HEK293 (cell line): ENCODE measurements around the gene TERC.

Experiments used
- CTCF ChIA-PET: fragments of 350-600 bp; formaldehyde crosslinking; extraction: SDS; loops from one replicate; lab custom pipeline; 2021; ENCODE audit warnings: antibody characterized with exemption; lab: Yijun Ruan, JAX
- POLR2A ChIA-PET: fragments of 300-600 bp; formaldehyde crosslinking; extraction: SDS; loops from one replicate; lab custom pipeline; 2020; ENCODE audit warnings: antibody characterized with exemption, inconsistent platforms; lab: Yijun Ruan, JAX
- H3K27ac ChIP-seq: fragments of 200-500 bp; sonication (Bioruptor generic); 2 replicates; pipeline ENCODE4 v1.5.1; 2014; ENCODE audit warnings: low read depth, low read length, control low read depth, inconsistent platforms; ENCODE audit errors: extremely low read depth
- H3K36me3 ChIP-seq, 2 experiments: fragments of 200-500 bp in 1 of 2; sonication (Bioruptor generic) in 1 of 2; 1 replicate in 1 of 2; 2 replicates in 1 of 2; pipeline ENCODE4 v1.5.1; 2014 to 2017; ENCODE audit warnings: inconsistent platforms in 2 of 2, low read length in 2 of 2; ENCODE audit not compliant: control insufficient read depth in 2 of 2, insufficient read depth in 1 of 2
- H3K4me1 ChIP-seq: fragments of 200-500 bp; sonication (Bioruptor generic); 2 replicates; pipeline ENCODE4 v1.5.1; 2014; ENCODE audit warnings: mild to moderate bottlenecking, low read length, inconsistent platforms; ENCODE audit not compliant: control insufficient read depth, insufficient read depth
- H3K4me3 ChIP-seq: 2 replicates; pipeline ENCODE4 v1.5.1; 2011; ENCODE audit warnings: low read depth, mild to moderate bottlenecking, control low read depth, low read length, moderate library complexity
- H3K9me3 ChIP-seq: fragments of 200-500 bp; sonication (Bioruptor generic); 2 replicates; pipeline ENCODE4 v1.5.1; 2014; ENCODE audit warnings: low read depth, low read length, inconsistent platforms; ENCODE audit not compliant: control insufficient read depth, insufficient read depth
- FEZF1 ChIP-seq: fragments of 450-650 bp; formaldehyde crosslinking; IDR thresholded peaks from 2 replicates; pipeline ENCODE4 v1.5.1; 2016; ENCODE audit warnings: missing biosample characterization, missing genetic modification characterization
- GLI4 ChIP-seq: fragments of 450-650 bp; formaldehyde crosslinking; IDR thresholded peaks from 2 replicates; pipeline ENCODE4 v1.5.1; 2016; ENCODE audit warnings: missing biosample characterization, missing genetic modification characterization
- ZBTB8A ChIP-seq: fragments of 450-650 bp; formaldehyde crosslinking; IDR thresholded peaks from 2 replicates; pipeline ENCODE4 v1.5.1; 2016; ENCODE audit warnings: missing biosample characterization, missing genetic modification characterization
- ZFHX2 ChIP-seq: fragments of 450-650 bp; formaldehyde crosslinking; conservative IDR thresholded peaks from 2 replicates; pipeline ENCODE4 v1.5.1; 2016; ENCODE audit warnings: missing biosample characterization, missing genetic modification characterization
- ZNF121 ChIP-seq: fragments of 450-650 bp; formaldehyde crosslinking; IDR thresholded peaks from 2 replicates; pipeline ENCODE4 v1.5.1; 2016; ENCODE audit warnings: missing biosample characterization, missing genetic modification characterization
- ZNF146 ChIP-seq: fragments of 450-650 bp; formaldehyde crosslinking; IDR thresholded peaks from 2 replicates; pipeline ENCODE4 v1.5.1; 2016; ENCODE audit warnings: missing biosample characterization, missing genetic modification characterization
- ZNF274 ChIP-seq, 2 experiments: fragments of 200-500 bp in 1 of 2; fragments of 450-650 bp in 1 of 2; sonication (Bioruptor generic) in 1 of 2; formaldehyde crosslinking in 1 of 2; IDR thresholded peaks; 2 replicates each; pipeline versions ENCODE4 v1.5.1 to v1.6.1; 2014 to 2016; ENCODE audit warnings: borderline replicate concordance in 1 of 2, inconsistent platforms in 1 of 2, low read length in 1 of 2, missing biosample characterization in 1 of 2, missing genetic modification characterization in 1 of 2
- ZNF558 ChIP-seq: fragments of 450-650 bp; formaldehyde crosslinking; IDR thresholded peaks from 2 replicates; pipeline ENCODE4 v1.5.1; 2016; ENCODE audit warnings: missing biosample characterization, missing genetic modification characterization
- ZNF560 ChIP-seq: fragments of 450-650 bp; formaldehyde crosslinking; IDR thresholded peaks from 2 replicates; pipeline ENCODE4 v1.5.1; 2017; ENCODE audit warnings: missing biosample characterization, missing genetic modification characterization, borderline replicate concordance
- ZNF561 ChIP-seq: fragments of 450-650 bp; IDR thresholded peaks from 2 replicates; pipeline ENCODE4 v1.5.1; 2018; ENCODE audit warnings: missing biosample characterization, missing genetic modification characterization, borderline replicate concordance
- ZNF596 ChIP-seq: fragments of 450-650 bp; IDR thresholded peaks from 2 replicates; pipeline ENCODE4 v1.5.0; 2018; ENCODE audit warnings: missing biosample characterization, mild to moderate bottlenecking, missing genetic modification characterization, moderate library complexity
- ZNF660 ChIP-seq: fragments of 450-650 bp; IDR thresholded peaks from 2 replicates; pipeline ENCODE4 v1.5.1; 2018; ENCODE audit warnings: missing biosample characterization, mild to moderate bottlenecking, missing genetic modification characterization
- ZNF768 ChIP-seq: fragments of 450-650 bp; formaldehyde crosslinking; IDR thresholded peaks from 2 replicates; pipeline ENCODE4 v1.5.1; 2018; ENCODE audit warnings: missing biosample characterization, mild to moderate bottlenecking, missing genetic modification characterization
- ZNF785 ChIP-seq: fragments of 450-650 bp; formaldehyde crosslinking; IDR thresholded peaks from 2 replicates; pipeline ENCODE4 v1.5.1; 2016; ENCODE audit warnings: missing biosample characterization, missing genetic modification characterization
- TF ChIP-seq, protein P1 (sequence below): fragments of 450-650 bp; formaldehyde crosslinking; IDR thresholded peaks from 2 replicates; pipeline ENCODE4 v1.5.1; 2017; ENCODE audit warnings: missing biosample characterization, missing genetic modification characterization
- TF ChIP-seq, protein P2 (sequence below): fragments of 450-650 bp; formaldehyde crosslinking; conservative IDR thresholded peaks from 2 replicates; pipeline ENCODE4 v1.5.1; 2016; ENCODE audit warnings: low read depth, missing biosample characterization, missing genetic modification characterization
- TF ChIP-seq, protein P3 (sequence below): fragments of 450-650 bp; formaldehyde crosslinking; IDR thresholded peaks from 2 replicates; pipeline ENCODE4 v1.5.1; 2017; ENCODE audit warnings: missing biosample characterization, missing genetic modification characterization
- TF ChIP-seq, protein P4 (sequence below): fragments of 450-650 bp; formaldehyde crosslinking; IDR thresholded peaks from 2 replicates; pipeline ENCODE4 v1.5.1; 2016; ENCODE audit warnings: missing biosample characterization, missing genetic modification characterization
- TF ChIP-seq, protein P5 (sequence below): fragments of 450-650 bp; formaldehyde crosslinking; IDR thresholded peaks from 2 replicates; pipeline ENCODE4 v1.5.1; 2017; ENCODE audit warnings: missing biosample characterization, missing genetic modification characterization
- TF ChIP-seq, protein P6 (sequence below): sonication (generic); formaldehyde crosslinking; IDR thresholded peaks from 2 replicates; pipeline ENCODE4 v1.8.1; 2022; ENCODE audit warnings: mild to moderate bottlenecking, moderate library complexity, missing genetic modification reagents

TERC gene

DNA sequence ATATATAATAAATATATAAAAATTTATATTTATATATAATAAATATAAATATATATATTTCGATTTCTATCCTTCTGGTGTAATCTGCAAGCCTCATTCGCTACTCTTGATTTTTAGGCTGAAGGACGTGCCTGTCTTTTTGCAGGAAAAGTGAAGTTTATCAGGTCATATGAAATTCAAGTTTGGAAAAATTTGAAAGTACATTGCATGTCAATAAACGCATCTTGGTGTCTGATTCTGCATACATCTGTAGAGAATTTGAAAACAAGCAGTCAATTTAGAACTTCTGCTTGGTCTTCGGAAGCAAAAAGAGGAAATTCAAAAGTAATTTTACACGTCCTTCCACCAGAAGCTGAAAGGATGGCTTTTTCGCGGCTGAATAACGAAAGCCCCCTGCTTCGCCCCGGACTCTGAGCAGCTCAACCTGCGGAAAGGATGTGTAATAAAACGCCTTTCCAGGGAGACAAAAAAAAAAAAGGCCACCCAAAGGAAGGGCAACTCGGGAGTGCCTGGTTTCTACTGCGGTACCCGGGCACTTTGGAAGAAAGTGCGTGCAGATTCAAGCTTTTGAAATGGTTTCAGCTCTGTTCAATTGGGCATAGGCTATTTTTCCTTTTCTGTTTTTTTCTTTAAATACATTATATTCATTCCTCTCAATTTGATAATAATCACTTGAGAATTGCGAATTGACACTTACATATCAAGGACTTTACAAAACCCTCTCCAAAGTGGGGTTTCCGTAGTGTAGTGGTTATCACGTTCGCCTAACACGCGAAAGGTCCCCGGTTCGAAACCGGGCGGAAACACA is 6.8 kb upstream of the TERC start (continued):
- 0 out of 2 replicates have a peak, but pooled peaks have one; percentile 52 for TF ChIP-seq GLI4
- no peak for TF ChIP-seq ZNF274 (IDR thresholded peaks at IDR 0.05; ENCODE audit: low read length)
- TF ChIP-seq ZNF274 (tag by site-specific recombination; IDR thresholded peaks at IDR 0.05; ENCODE audit: borderline replicate concordance) = no peak

DNA sequence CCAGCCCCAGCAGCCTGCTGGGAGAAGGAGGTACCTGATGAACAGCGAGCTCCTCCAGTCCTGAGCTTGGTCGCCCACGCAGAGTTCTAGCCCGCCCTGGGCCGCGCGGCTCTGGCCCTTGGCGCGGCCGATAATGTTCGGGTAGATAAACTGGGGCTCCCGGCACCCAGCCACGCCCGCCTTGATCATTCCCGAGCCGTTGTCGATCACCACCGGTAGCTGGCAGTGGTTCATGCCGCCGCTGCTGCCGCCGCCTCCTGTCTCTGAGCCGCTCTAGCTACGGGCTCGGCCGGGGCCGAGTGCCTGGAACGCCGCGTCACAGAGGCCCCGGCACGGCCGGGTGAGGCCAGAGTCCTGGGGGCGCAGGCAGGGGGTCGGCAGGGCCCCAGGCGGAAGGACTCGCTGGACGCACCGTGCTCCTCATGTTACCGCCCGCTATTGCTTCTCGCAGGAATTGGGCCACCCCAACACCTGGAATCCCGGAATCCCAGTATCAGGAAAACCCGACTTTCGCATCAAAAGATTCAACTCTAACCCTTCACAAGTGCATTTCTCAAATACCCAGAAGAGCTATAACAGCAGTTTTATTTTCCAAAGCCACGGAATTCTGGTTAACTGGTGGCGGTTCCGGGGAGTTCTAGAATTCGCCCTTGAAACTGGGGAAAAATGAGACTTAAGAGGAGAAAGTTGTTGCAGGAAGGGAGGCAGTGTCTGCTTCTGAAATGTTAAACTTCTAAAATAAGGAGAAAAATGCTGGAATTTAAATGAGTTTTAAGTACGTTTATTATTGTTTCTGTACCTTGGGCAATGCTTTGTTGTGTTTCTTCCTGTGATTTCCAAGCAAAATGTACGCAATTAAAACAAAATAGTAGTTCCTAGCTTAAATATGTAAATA is 4.7 kb upstream of the TERC start, which contains the start of gene ACTRT3:
TSS of gene ACTRT3 (minus strand) at position 275 of the 895 bp plus-strand sequence. CDS start at position 234, 41 bp downstream.
- Histone ChIP-seq H3K4me3 (peak within 1 kb of the TSS; percentile 52), H3K36me3 (peaks cover 0 to 5% of the 10 kb centered on the region in 2 experiments; a peak in 1 of 3 replicates), H3K27ac (peak within 1 kb of the TSS; percentile 75), H3K4me1 (no peaks in the 10 kb centered on the region), H3K9me3 (no peaks in the 10 kb centered on the region)
- POLR2A ChIA-PET = interaction anchor here (0.6 to 1.1 kb wide), 6 partner anchors 42 to 622 kb away, joined by 3 to 4 read pairs (median 4); partner anchors contain the start of genes LRRC34, LRRIQ4 and SKIL
- CTCF ChIA-PET = interaction anchor here (0.9 kb wide), 1 partner anchor 9 kb away, joined by 3 read pairs; no protein-coding TSS in a partner anchor
- TF ChIP-seq, protein P1, sequence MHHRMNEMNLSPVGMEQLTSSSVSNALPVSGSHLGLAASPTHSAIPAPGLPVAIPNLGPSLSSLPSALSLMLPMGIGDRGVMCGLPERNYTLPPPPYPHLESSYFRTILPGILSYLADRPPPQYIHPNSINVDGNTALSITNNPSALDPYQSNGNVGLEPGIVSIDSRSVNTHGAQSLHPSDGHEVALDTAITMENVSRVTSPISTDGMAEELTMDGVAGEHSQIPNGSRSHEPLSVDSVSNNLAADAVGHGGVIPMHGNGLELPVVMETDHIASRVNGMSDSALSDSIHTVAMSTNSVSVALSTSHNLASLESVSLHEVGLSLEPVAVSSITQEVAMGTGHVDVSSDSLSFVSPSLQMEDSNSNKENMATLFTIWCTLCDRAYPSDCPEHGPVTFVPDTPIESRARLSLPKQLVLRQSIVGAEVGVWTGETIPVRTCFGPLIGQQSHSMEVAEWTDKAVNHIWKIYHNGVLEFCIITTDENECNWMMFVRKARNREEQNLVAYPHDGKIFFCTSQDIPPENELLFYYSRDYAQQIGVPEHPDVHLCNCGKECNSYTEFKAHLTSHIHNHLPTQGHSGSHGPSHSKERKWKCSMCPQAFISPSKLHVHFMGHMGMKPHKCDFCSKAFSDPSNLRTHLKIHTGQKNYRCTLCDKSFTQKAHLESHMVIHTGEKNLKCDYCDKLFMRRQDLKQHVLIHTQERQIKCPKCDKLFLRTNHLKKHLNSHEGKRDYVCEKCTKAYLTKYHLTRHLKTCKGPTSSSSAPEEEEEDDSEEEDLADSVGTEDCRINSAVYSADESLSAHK (tag by site-specific recombination) = no peak
- TF ChIP-seq ZNF660 (tag by site-specific recombination) = peak; percentile 75
- no peak for TF ChIP-seq ZNF274 (IDR thresholded peaks at IDR 0.05; ENCODE audit: low read length)
- no peak for TF ChIP-seq ZNF274 (tag by site-specific recombination; IDR thresholded peaks at IDR 0.05; ENCODE audit: borderline replicate concordance)
- TF ChIP-seq, protein P2, sequence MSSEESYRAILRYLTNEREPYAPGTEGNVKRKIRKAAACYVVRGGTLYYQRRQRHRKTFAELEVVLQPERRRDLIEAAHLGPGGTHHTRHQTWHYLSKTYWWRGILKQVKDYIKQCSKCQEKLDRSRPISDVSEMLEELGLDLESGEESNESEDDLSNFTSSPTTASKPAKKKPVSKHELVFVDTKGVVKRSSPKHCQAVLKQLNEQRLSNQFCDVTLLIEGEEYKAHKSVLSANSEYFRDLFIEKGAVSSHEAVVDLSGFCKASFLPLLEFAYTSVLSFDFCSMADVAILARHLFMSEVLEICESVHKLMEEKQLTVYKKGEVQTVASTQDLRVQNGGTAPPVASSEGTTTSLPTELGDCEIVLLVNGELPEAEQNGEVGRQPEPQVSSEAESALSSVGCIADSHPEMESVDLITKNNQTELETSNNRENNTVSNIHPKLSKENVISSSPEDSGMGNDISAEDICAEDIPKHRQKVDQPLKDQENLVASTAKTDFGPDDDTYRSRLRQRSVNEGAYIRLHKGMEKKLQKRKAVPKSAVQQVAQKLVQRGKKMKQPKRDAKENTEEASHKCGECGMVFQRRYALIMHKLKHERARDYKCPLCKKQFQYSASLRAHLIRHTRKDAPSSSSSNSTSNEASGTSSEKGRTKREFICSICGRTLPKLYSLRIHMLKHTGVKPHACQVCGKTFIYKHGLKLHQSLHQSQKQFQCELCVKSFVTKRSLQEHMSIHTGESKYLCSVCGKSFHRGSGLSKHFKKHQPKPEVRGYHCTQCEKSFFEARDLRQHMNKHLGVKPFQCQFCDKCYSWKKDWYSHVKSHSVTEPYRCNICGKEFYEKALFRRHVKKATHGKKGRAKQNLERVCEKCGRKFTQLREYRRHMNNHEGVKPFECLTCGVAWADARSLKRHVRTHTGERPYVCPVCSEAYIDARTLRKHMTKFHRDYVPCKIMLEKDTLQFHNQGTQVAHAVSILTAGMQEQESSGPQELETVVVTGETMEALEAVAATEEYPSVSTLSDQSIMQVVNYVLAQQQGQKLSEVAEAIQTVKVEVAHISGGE (tag by site-specific recombination) = peak; percentile 87
- no peak for TF ChIP-seq ZNF560
- TF ChIP-seq, protein P3, sequence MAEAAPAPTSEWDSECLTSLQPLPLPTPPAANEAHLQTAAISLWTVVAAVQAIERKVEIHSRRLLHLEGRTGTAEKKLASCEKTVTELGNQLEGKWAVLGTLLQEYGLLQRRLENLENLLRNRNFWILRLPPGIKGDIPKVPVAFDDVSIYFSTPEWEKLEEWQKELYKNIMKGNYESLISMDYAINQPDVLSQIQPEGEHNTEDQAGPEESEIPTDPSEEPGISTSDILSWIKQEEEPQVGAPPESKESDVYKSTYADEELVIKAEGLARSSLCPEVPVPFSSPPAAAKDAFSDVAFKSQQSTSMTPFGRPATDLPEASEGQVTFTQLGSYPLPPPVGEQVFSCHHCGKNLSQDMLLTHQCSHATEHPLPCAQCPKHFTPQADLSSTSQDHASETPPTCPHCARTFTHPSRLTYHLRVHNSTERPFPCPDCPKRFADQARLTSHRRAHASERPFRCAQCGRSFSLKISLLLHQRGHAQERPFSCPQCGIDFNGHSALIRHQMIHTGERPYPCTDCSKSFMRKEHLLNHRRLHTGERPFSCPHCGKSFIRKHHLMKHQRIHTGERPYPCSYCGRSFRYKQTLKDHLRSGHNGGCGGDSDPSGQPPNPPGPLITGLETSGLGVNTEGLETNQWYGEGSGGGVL = no peak
- TF ChIP-seq ZNF596 (tag by site-specific recombination) = no peak
- TF ChIP-seq ZNF785 (tag by site-specific recombination) = no peak
- TF ChIP-seq, protein P4, sequence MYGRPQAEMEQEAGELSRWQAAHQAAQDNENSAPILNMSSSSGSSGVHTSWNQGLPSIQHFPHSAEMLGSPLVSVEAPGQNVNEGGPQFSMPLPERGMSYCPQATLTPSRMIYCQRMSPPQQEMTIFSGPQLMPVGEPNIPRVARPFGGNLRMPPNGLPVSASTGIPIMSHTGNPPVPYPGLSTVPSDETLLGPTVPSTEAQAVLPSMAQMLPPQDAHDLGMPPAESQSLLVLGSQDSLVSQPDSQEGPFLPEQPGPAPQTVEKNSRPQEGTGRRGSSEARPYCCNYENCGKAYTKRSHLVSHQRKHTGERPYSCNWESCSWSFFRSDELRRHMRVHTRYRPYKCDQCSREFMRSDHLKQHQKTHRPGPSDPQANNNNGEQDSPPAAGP = no peak
- TF ChIP-seq ZFHX2 = no peak
- TF ChIP-seq ZNF768 (tag by site-specific recombination) = no peak
- TF ChIP-seq, protein P5, sequence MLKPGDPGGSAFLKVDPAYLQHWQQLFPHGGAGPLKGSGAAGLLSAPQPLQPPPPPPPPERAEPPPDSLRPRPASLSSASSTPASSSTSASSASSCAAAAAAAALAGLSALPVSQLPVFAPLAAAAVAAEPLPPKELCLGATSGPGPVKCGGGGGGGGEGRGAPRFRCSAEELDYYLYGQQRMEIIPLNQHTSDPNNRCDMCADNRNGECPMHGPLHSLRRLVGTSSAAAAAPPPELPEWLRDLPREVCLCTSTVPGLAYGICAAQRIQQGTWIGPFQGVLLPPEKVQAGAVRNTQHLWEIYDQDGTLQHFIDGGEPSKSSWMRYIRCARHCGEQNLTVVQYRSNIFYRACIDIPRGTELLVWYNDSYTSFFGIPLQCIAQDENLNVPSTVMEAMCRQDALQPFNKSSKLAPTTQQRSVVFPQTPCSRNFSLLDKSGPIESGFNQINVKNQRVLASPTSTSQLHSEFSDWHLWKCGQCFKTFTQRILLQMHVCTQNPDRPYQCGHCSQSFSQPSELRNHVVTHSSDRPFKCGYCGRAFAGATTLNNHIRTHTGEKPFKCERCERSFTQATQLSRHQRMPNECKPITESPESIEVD (tag by site-specific recombination) = peak; percentile 88
- peak; percentile 93 for TF ChIP-seq ZBTB8A (tag by site-specific recombination)
- TF ChIP-seq ZNF121 (tag by site-specific recombination) = no peak
- TF ChIP-seq, protein P6, sequence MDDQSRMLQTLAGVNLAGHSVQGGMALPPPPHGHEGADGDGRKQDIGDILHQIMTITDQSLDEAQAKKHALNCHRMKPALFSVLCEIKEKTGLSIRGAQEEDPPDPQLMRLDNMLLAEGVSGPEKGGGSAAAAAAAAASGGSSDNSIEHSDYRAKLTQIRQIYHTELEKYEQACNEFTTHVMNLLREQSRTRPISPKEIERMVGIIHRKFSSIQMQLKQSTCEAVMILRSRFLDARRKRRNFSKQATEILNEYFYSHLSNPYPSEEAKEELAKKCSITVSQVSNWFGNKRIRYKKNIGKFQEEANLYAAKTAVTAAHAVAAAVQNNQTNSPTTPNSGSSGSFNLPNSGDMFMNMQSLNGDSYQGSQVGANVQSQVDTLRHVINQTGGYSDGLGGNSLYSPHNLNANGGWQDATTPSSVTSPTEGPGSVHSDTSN = no peak
- no peak for TF ChIP-seq ZNF558 (tag by site-specific recombination)
- TF ChIP-seq ZNF146 (tag by site-specific recombination) = no peak
- no peak for TF ChIP-seq FEZF1
- peak; percentile 71; the same call in 1 of the 2 replicates for TF ChIP-seq ZNF561 (tag by site-specific recombination)
